NCI-H82 treated with DMSO at 0.1 percent for 48 hours (cell line): Measurements from ENCODE around the gene VPS37C.
"Not testable (repeated sequence)": the region's sequence is repeated elsewhere in the genome, so short reads cannot be mapped to it uniquely, and the experiment has no call there.

Experiments used
- DNase-seq: peaks from one replicate; lab custom pipeline; 2025; ENCODE audit not compliant: unreplicated experiment; lab: John Stamatoyannopoulos, UW

The VPS37C gene

DNA sequence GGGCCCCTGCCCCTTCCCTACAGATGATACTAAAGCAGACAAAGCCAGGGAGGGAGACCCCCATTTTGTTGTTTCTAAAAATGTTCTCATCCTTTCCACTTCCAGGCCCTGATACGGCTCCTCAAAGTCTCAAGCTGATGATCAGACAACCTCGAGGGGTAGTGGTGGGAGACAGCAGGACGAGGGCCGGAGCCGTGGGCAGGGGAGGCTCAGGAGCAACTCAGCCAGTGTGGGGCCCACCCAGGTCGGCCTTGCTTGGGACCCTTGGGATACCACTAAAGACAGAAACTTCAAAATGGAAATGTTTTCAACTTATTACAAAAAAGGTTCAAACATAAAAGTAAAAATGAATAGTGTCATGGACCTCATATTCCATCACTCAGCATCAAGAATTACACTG, 15.2 kb upstream of the VPS37C start:
- DNase-seq, result no peak

DNA sequence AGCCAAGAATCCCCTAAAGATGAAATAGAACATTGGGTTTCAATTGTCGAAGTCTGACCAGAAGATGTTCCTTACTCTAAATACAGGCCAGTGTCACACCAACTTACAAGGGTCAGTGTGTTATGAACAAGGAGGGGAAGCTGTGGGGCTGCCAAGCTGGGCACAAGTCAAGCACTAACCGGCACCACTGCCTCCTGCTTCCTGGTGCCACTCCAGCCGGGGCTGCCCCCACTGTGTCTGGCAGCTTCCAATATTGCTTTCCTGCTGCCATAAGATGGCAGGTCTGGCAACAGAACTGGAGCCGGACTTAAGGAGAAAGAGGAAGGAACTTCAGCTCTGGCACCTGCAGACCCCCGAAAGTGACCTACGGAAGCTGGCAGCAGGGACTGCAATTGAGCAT, 13.7 kb upstream of the VPS37C start:
- DNase-seq, result no peak

GRCh38 chr11:61174273-61174672, 13.0 kb upstream of the VPS37C start:
- no peak for DNase-seq

DNA sequence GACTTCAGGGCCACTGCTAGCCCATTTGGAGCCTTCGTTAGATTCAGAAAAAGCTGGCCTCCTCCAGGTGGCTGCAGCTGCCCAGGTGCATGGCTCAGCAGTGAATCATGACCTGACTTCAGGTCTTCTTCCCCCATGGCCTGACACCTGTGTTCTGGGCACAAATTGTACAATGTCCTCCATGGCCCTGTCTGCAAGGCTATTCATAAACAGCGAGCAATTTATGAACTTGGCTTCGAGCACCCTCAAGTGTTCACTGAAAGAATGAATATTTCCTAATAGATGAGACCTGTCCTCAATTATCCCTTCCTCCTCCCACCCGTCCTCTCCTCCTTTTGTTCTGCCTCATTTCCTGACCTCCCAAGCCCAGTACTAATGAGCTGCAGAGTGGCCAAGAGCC, 12.2 kb upstream of the VPS37C start:
- DNase-seq, result no peak

GRCh38 chr11:61172888-61173287, 11.7 kb upstream of the VPS37C start:
- no peak for DNase-seq

GRCh38 chr11:61172356-61172755, 11.1 kb upstream of the VPS37C start:
- no peak for DNase-seq

GRCh38 chr11:61171907-61172306, 10.7 kb upstream of the VPS37C start:
- no peak for DNase-seq

DNA sequence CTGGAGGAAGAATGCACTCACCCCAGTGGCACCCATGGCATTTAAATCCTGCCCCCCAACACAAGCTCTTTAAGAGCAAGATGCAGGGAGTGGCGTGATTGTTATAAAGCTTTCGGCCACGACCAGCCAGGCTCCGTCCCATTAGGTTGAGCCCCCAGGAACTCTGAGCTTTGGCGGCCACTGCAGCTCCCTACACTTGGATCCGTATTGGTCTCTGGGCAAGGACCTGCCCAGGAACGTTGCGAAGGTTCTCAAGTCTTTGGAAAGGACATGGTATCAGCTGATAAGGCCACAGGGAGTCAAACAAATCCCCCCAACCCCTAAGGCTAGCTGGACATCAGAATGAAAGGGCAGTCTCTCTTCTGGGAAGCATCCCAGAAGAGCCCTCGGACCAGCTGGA, 9.3 kb upstream of the VPS37C start:
- DNase-seq, result no peak

DNA sequence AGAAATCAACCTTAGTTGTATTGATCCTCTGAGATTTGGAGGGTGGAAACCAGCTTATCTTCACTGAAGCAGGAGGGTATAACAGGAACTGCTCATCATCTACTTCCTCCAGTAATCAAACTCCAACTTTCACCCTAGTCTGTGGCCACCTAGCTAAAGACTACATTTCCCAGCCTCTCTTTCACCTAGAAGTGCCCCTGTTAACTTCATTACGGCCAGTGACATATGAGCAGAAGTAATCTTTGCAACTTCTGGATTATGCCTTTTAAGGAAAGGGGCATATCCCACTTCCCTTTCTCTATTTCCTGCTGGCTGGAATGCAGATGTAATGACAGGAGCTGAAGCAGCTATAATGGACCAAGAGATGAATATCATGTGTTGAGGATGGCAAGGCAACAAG, 7.6 kb upstream of the VPS37C start:
- no peak for DNase-seq

DNA sequence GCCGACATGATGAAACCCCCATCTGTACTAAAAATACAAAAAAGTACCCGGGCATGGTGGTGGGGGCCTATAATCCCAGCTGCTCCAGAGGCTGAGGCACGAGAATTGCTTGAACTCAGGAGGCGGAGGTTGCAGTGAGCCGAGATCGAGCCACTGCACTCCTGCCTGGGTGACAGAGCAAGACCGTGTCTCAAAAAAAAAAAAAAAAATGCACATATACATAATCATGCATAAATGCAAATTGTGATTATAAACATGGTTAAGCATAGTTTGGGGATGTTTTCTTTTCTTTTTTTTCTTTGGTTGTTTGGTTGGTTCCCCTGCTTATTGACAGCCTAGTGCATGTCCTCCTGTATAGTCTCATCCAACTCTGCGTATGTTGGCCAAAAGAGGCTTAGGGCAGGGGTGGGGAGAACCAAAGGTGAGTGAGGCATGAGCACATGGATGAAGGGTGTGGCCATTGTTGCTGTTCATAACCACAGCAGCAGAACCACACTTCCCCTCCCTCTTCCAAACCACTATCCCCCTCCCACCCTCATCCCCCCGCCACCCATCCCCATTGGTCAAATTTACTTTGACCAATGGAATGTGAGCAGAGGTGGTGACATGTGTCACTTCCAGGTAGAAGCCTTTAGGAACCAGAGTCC, 6.9 kb upstream of the VPS37C start:
- DNase-seq, result no peak

GRCh38 chr11:61166331-61166730, 5.1 kb upstream of the VPS37C start:
- not testable (repeated sequence) for DNase-seq

DNA sequence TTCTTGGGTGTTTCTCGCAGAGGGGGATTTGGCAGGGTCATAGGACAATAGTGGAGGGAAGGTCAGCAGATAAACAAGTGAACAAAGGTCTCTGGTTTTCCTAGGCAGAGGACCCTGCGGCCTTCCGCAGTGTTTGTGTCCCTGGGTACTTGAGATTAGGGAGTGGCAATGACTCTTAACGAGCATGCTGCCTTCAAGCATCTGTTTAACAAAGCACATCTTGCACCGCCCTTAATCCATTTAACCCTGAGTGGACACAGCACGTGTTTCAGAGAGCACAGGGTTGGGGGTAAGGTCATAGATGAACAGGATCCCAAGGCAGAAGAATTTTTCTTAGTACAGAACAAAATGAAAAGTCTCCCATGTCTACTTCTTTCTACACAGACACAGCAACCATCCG, 4.6 kb upstream of the VPS37C start:
- not testable (repeated sequence) for DNase-seq

DNA sequence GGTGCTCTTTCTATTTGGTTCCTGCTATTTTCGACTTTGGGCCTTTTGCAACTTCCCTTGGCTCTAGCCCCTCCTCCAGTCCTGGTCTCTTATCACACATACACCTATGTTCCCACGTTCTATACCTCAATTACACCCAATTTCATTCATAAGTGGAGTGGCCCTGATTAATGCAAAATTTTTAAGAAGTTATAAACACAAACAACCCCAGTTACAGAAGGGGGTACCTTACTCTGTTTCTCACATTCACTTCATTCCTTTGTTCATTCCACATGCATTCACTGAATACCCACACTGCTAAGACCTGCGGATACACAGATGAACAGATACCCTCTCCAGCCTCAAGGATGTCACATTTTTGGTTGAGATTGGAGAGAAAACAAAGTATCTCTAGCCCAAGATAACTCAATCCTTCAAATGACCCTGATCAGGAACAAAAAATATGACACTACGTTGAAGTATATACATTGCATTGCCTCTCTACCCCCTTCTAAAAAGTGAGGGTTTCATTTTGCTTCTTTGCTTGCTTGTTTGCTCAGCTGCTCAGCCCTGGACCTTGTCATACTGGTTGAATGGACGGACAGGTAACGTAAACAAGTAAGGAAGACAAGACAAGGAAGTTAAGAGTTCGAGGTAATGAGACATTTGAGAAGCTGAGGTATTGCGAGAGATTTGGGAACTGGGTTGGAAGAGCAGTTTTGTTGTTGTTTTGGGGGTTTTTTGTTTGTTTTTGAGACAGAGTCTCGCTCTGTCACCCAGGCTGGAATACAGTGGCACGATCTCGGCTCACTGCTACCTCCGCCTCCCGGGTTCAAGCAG, 3.6 kb upstream of the VPS37C start:
- no peak for DNase-seq

GRCh38 chr11:61163714-61164605, 2.7 kb upstream of the VPS37C start:
- no peak for DNase-seq

DNA sequence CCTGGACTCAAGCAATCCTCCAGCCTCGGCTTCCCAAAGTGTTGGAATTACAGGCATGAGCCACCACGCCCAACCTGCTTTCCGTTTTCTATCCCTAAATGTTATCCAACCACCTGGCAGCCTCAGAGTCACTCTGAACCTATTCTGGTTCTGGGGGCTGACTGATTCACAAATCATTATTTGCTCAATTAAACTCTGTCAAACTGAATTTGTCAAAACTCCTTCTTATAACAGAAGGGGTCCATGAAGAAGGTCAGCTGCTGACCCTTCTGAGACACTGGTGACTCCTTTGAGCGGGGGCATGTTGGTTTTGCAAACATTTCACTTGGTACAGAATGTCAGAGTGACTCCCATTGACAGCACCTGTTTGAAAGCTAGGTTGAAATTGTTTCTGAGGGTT, 1.8 kb upstream of the VPS37C start:
- DNase-seq, result no peak

GRCh38 chr11:61162092-61162941, 1.1 kb upstream of the VPS37C start:
- DNase-seq, result no peak

DNA sequence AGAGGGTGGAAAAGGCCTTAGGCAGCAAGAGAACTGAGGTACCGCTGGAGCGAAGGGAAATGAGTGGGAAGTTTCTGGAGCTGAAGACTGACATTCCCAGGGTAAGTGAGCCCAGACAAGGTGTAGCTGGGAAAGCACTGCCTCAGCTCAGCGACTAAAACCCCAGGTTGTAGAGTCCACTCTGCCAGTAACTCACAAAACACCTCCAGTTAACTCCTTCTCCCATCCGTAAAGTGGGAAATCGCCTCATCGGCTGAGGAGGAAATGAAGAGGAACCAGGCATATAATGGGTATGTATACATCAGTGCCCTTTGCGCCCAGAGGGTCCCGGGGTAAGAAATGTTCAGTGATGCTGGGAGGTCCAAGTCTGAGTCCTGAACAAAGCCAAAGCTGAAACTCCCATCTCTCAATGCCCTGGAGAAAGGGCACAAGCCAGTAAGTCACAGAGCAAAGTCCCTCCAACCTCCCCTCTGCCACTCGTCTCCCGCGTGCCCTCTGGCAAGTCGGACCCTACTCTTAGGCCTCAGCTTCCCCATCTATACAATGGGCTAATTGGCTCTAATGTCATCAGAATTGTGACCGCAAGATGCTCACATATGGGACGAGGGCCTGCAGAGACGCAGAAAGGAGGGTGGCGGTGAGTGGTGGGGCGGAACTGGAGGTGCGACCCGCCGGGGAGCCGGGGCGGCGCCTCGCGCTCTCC, 588 bp downstream of the VPS37C start:
- no peak for DNase-seq

DNA sequence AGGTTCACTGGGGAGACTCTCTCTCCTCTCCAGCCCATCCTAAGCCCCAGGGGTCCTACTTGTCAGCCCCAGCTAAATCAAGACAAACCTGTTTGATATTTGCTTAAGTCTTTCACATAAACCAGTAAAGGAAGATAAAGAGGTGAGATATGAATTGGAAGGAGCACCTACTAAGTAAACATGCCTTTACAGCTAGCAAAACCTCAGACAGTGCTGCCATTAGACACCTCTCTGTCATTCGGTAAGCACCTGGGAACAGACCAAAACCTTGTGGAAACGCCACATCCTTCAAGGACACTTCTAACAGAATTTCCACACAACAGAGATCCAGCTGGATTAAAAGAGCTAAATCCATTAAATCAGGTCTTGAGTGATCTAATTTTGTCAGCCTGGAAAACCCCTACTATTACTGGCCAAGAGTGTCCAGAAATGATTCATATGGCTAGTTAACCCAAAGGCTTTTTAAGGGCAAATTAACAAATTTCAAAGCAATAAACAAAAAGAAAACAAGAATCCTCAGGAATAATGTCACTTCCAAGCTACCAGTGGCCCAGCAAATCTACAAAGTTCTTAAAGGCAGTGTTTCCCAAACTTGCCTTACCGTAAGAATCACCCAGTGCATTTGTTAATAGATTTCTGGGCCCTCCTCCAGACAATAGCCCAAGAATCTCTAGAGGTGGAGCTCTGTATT, 2.4 kb downstream of the VPS37C start:
- peak; percentile 26 for DNase-seq

- no peak for DNase-seq
Observed at GRCh38 chr11:61157743-61158142, 3.5 kb downstream of the VPS37C start.

DNA sequence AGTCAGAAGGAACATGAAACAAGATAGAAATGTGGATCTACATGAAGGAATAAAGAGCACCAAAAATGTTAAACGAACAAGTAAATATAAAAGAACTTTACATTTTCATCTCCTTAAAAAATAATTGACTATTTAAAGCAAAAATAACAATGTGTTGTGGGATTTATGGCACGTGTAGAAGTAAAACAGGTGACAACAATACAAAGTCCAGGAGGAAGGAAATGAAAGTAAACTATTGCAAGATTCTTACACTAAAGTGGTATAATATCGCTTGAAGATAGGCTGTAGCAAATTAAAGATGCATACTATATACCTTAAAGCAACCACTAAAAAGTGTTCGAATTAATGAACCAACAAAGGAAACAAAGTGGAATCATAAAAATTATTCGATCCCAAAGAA, 5.5 kb downstream of the VPS37C start:
- no peak for DNase-seq
